GM10847 (cell line): Measurements from ENCODE around the gene PLXNA2.

Experiments used
- POLR2A ChIP-seq: IDR thresholded peaks from 2 replicates; pipeline ENCODE4 v1.6.1; 2011; ENCODE audit not compliant: insufficient read length; ENCODE audit errors: extremely low read depth

PLXNA2 gene

GRCh38 chr1:208251911-208252835, 8.0 kb upstream of the PLXNA2 start:
- TF ChIP-seq POLR2A = no peak

- no peak for TF ChIP-seq POLR2A
Measured at GRCh38 chr1:208251015-208251414, 6.8 kb upstream of the PLXNA2 start.

- no peak for TF ChIP-seq POLR2A
Measured at GRCh38 chr1:208250613-208251012, 6.4 kb upstream of the PLXNA2 start.

GRCh38 chr1:208248991-208249696, 5.0 kb upstream of the PLXNA2 start:
- TF ChIP-seq POLR2A = no peak

GRCh38 chr1:208248307-208248801, 4.2 kb upstream of the PLXNA2 start:
- no peak for TF ChIP-seq POLR2A

- no peak for TF ChIP-seq POLR2A
Measured at GRCh38 chr1:208247696-208248095, 3.5 kb upstream of the PLXNA2 start.

GRCh38 chr1:208245185-208245705, 1.1 kb upstream of the PLXNA2 start:
- TF ChIP-seq POLR2A = no peak

GRCh38 chr1:208243527-208243966, 637 bp downstream of the PLXNA2 start:
- no peak for TF ChIP-seq POLR2A

GRCh38 chr1:208242941-208243526, 1.1 kb downstream of the PLXNA2 start:
- no peak for TF ChIP-seq POLR2A

- TF ChIP-seq POLR2A = no peak
Measured at GRCh38 chr1:208242146-208242545, 2.0 kb downstream of the PLXNA2 start.

GRCh38 chr1:208241512-208241911, 2.7 kb downstream of the PLXNA2 start:
- no peak for TF ChIP-seq POLR2A

- no peak for TF ChIP-seq POLR2A
Measured at GRCh38 chr1:208240662-208241355, 3.4 kb downstream of the PLXNA2 start.

GRCh38 chr1:208239473-208240381, 4.5 kb downstream of the PLXNA2 start:
- TF ChIP-seq POLR2A = no peak
